ENCODE results near the gene LRRK1. TPM values are rescaled to one million over a fixed set of nuclear protein-coding genes. Genes with fewer than 3 reads are reported as not detected.

LRRK1 gene
- total RNA-seq, 4 donors from 2014 or later: 14.8 to 29.3 (median 19.1) TPM

DNA sequence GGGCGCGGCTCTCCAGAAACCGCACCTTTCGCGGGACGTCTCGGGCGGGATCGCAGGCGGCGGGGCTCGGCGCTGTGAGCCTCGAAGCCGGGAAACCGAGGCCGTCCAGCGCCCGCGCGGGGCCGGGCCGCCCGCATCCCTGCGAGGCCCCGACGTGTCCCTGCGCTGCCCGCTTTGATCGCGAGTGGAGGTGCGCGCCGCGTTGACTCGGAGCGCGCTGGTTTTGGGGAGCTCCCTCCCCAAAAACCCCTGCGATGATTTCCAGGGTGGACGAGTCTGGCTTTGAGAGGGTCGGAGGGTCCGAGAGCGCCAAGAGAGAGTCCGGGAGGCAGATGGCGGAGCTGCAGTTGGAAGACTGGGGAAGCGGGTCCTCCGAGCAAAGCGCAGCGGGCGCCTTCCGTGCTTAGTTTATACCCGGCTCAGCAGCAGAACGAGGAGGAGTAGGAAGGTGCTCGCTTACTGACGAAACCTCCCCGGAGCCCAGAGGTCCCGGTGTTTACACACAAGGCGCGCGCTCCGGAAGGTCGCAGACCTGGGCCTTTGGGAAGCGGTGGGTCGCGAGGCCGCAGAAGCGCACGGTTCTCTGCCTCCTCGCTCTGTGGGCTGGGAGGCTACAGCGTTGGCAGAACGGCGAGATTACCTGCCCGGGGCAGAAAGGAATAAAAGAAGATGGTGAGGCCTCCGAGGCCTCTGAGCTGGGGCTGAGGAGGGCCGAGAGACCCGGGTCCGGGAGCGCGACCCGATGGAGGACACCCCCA is 38.8 kb upstream of the LRRK1 start:
- TF ChIP-seq, protein P1, sequence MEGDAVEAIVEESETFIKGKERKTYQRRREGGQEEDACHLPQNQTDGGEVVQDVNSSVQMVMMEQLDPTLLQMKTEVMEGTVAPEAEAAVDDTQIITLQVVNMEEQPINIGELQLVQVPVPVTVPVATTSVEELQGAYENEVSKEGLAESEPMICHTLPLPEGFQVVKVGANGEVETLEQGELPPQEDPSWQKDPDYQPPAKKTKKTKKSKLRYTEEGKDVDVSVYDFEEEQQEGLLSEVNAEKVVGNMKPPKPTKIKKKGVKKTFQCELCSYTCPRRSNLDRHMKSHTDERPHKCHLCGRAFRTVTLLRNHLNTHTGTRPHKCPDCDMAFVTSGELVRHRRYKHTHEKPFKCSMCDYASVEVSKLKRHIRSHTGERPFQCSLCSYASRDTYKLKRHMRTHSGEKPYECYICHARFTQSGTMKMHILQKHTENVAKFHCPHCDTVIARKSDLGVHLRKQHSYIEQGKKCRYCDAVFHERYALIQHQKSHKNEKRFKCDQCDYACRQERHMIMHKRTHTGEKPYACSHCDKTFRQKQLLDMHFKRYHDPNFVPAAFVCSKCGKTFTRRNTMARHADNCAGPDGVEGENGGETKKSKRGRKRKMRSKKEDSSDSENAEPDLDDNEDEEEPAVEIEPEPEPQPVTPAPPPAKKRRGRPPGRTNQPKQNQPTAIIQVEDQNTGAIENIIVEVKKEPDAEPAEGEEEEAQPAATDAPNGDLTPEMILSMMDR (IDR thresholded peaks at IDR 0.05): no peak
- no peak for TF ChIP-seq POLR2A (IDR thresholded peaks at IDR 0.05)
- no peak overlapping the region for H3K4me3 ChIP-seq (ENCODE audit: low read depth, poor library complexity, severe bottlenecking)
- intact Hi-C loops (cut with DNase I; ENCODE audit: low total_unique reads): no loop called here
- 29 to 49% methylated on average over 38 to 52 of the region's 80 CpGs for WGBS, 2 donors
- DNase-seq (ENCODE audit: low spot score in 2 of 2): no peak

DNA sequence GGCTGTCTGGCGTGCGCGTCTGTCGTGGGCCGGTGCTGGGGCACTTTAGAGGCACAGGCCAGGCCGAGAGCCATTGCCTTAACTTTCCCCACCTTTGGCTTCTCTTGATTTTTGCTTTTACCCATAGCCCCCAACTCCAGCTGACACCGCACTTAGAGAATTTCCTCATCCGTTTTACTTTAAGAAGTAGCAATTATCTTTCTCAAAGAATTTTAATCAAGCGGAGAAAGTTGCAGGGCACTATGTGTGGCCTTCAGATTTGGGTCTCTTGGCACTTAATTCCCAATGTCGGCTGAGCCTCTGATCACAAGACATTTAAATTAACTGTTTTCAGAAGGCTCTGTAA is 38.3 kb upstream of the LRRK1 start:
- no peak overlapping the region for H3K4me3 ChIP-seq (ENCODE audit: low read depth, poor library complexity, severe bottlenecking)
- intact Hi-C loops (cut with DNase I; ENCODE audit: low total_unique reads): no loop called here
- TF ChIP-seq POLR2A (IDR thresholded peaks at IDR 0.05): no peak
- TF ChIP-seq, protein P1 (IDR thresholded peaks at IDR 0.05): no peak
- 83 to 87% methylated on average over 10 of the region's 10 CpGs for WGBS, 2 donors
- DNase-seq (ENCODE audit: low spot score in 2 of 2): no peak

DNA sequence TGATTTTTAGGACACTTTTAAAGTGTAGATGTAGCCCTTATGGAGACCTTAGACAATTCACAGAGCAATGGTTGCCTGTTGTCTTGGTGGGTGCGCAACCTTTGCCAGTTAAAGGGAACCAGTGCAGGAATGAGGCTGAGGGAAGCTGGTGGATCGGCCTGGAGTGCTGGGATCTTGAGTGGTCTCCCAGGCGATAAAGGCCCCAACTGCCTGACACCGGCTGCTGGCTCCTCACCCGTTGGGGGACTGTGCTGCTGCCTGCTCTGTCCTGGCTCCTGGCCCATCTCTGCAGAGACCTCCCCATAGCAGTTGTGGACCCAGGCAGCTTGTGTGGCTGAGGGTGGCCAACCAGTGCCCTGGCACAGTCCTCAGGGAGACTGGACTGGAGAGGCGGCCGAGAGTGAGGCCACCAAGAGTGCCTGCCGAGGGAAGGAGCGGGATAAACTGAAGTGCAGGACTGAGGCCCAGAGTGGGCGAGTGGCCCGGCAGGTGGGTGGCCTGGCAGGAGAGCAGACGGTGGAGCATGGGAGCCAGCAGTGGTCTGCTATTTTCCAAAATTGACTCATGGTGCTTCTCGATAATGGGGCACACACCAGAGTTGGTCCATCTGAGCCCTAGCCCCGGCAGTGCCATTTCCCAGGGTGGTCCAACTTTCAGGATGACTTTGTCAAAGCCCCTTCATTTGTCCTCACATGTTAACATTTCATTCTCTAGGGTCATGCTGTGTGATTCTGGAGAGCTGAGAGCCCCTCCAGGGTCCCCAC is 37.4 kb upstream of the LRRK1 start:
- no peak for TF ChIP-seq POLR2A (IDR thresholded peaks at IDR 0.05)
- TF ChIP-seq, protein P1 (IDR thresholded peaks at IDR 0.05): no peak
- 91 to 94% methylated on average over 14 of the region's 14 CpGs for WGBS, 2 donors
- no peak for DNase-seq (ENCODE audit: low spot score in 2 of 2)
- no peak overlapping the region for H3K4me3 ChIP-seq (ENCODE audit: low read depth, poor library complexity, severe bottlenecking)
- intact Hi-C loops (cut with DNase I; ENCODE audit: low total_unique reads): no loop called here

DNA sequence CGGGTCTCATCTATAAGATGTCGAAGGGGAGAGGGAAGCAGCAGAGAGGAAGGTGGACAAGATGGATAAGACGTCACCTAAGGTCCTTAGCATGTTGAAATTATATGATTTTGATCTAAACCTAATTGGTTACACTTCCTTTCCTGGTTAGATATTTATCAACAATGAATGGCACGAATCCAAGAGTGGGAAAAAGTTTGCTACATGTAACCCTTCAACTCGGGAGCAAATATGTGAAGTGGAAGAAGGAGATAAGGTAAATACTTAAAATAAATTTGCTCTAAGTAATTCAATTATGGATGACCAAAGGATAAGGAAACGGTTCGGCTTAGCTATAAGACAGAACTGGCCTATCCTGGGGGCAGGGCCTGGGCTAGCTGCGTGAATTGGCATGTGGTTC is 34.0 kb upstream of the LRRK1 start:
- no peak for DNase-seq (ENCODE audit: low spot score in 2 of 2)
- WGBS, 2 donors: 75 to 76% methylated on average over 8 of the region's 8 CpGs
- H3K4me3 ChIP-seq (ENCODE audit: low read depth, poor library complexity, severe bottlenecking): no peak overlapping the region
- intact Hi-C loops (cut with DNase I; ENCODE audit: low total_unique reads): no loop called here
- no peak for TF ChIP-seq POLR2A (IDR thresholded peaks at IDR 0.05)
- TF ChIP-seq, protein P1 (IDR thresholded peaks at IDR 0.05): no peak

DNA sequence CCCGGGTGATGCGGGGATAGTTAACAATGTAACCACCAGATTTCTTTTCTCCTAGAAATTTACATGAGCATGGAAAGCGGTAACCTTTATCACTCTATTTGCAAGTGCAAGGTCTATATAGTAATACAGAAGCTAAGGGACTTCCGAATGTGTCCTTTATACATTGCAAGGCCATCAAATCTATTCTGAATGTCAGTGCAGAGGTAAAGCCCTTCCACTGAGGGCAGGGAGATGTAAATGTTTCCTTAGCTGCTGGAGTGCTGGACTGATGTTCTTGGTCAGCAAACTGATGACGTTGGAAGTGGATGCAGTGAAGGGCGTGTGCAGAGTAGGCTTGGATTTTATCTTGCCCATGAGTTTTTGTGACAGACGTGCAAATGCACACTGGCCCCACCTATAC is 33.3 kb upstream of the LRRK1 start:
- no peak for DNase-seq (ENCODE audit: low spot score in 2 of 2)
- H3K4me3 ChIP-seq (ENCODE audit: low read depth, poor library complexity, severe bottlenecking): no peak overlapping the region
- WGBS, 2 donors: 91 to 94% methylated on average over 7 of the region's 7 CpGs
- intact Hi-C loops (cut with DNase I; ENCODE audit: low total_unique reads): no loop called here
- TF ChIP-seq POLR2A (IDR thresholded peaks at IDR 0.05): no peak
- TF ChIP-seq, protein P1 (IDR thresholded peaks at IDR 0.05): no peak
